Skin of body (tissue), 1 donor: ENCODE results near the gene IGLON5. TPM values are rescaled to one million over a fixed set of nuclear protein-coding genes. Genes with fewer than 3 reads are reported as not detected.

ENCODE experiments used
- total RNA-seq: library from RNA; depleted of rRNA; stranded (reverse); fragments of >200 nt; gene quantifications from one replicate; pipeline ENCODE4 v1.2.3, GENCODE V29; 2014

Gene IGLON5
- total RNA-seq, 1 donor from 2014 or later: not detected

Other genes starting within 250 kb of the IGLON5 start
- gene KLK13, start 246.6 kb upstream of the IGLON5 start, total RNA-seq: 4.9 TPM
- 9.5 TPM for gene KLK14, start 228.8 kb upstream of the IGLON5 start, total RNA-seq
- 2.4 TPM for gene CTU1, start 203.2 kb upstream of the IGLON5 start, total RNA-seq
- gene SIGLEC9, start 186.7 kb upstream of the IGLON5 start, total RNA-seq: 3.1 TPM
- 0.49 TPM for gene SIGLEC7, start 169.3 kb upstream of the IGLON5 start, total RNA-seq
- gene CD33, start 86.6 kb upstream of the IGLON5 start, total RNA-seq: 4.5 TPM
- not detected for gene SIGLECL1, start 60.6 kb upstream of the IGLON5 start, total RNA-seq
- 2.3 TPM for gene VSIG10L, start 30.5 kb downstream of the IGLON5 start, total RNA-seq
- 40.7 TPM for gene ETFB, start 54.7 kb downstream of the IGLON5 start, total RNA-seq
- gene CLDND2, start 57.4 kb downstream of the IGLON5 start, total RNA-seq: not detected
- gene NKG7, start 61.0 kb downstream of the IGLON5 start, total RNA-seq: 7.5 TPM
- not detected for gene LIM2, start 76.3 kb downstream of the IGLON5 start, total RNA-seq
- gene C19orf84, start 78.9 kb downstream of the IGLON5 start, total RNA-seq: not detected
- 1.7 TPM for gene SIGLEC10, start 106.0 kb downstream of the IGLON5 start, total RNA-seq
- 0.59 TPM for gene SIGLEC8, start 146.8 kb downstream of the IGLON5 start, total RNA-seq
- not detected for gene CEACAM18, start 166.9 kb downstream of the IGLON5 start, total RNA-seq
- gene SIGLEC12, start 190.2 kb downstream of the IGLON5 start, total RNA-seq: not detected
- gene SIGLEC6, start 220.0 kb downstream of the IGLON5 start, total RNA-seq: 1.6 TPM